ENCODE results near the gene TALDO1.

DNA sequence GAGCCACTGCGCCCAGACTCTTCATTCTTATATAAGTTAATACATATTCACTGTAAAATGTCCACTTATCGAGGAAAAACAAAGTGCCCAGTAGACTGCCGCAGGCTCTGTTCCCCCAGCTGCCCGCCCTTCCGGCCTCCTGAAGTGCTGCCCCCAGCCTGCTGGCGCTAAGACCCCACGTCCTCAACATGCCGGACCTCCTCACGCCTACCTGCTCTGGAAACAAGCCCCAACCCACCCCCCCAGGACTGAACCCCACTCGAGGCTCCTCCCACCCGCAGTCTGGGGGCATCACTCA, 28.9 kb downstream of the TALDO1 start:
- TF ChIP-seq, protein P1, sequence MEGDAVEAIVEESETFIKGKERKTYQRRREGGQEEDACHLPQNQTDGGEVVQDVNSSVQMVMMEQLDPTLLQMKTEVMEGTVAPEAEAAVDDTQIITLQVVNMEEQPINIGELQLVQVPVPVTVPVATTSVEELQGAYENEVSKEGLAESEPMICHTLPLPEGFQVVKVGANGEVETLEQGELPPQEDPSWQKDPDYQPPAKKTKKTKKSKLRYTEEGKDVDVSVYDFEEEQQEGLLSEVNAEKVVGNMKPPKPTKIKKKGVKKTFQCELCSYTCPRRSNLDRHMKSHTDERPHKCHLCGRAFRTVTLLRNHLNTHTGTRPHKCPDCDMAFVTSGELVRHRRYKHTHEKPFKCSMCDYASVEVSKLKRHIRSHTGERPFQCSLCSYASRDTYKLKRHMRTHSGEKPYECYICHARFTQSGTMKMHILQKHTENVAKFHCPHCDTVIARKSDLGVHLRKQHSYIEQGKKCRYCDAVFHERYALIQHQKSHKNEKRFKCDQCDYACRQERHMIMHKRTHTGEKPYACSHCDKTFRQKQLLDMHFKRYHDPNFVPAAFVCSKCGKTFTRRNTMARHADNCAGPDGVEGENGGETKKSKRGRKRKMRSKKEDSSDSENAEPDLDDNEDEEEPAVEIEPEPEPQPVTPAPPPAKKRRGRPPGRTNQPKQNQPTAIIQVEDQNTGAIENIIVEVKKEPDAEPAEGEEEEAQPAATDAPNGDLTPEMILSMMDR (IDR thresholded peaks at IDR 0.05; ENCODE audit: low read depth, low read length, poor library complexity, severe bottlenecking): no peak
- no peak for TF ChIP-seq EZH2phosphoT487 (IDR thresholded peaks at IDR 0.05; ENCODE audit: borderline replicate concordance, low read length)

Data from DOHH2 (cell line).